Naive thymus-derived CD8-positive, alpha-beta T cell (primary cell): ENCODE measurements around the gene NEUROG2. TPM values are rescaled to one million over a fixed set of nuclear protein-coding genes. Genes with fewer than 3 reads are reported as not detected.

ENCODE experiments used
- polyA plus RNA-seq, 3 donors: library from polyadenylated mRNA; unstranded; fragments of 300-500 nt; fragmentation: Illumina TruSeq; gene quantifications; one replicate each; pipeline ENCODE4 v1.2.3, GENCODE V29; 2021
- total RNA-seq, 8 experiments: library from RNA in 2 of 8; stranded (reverse) in 2 of 8; gene quantifications; one replicate each; pipeline ENCODE4 v1.2.3 and lab custom pipeline; 2021 to 2026

Gene NEUROG2
- total and polyA plus RNA-seq, 5 experiments from 2014 or later: not detected

Other genes with a start within 250 kb of the NEUROG2 start
- gene TIFA, start 230.3 kb downstream of the NEUROG2 start, total RNA-seq: 10 to 100 TPM; 11.4 to 12.6 TPM
- gene TIFA, start 230.3 kb downstream of the NEUROG2 start, polyA plus RNA-seq: 10 to 100 TPM in 2 of 3 donors, 1 to 10 TPM in 1; 9.7 to 15.8 (median 13.7) TPM
- 10 to 100 TPM; 11.3 to 12.6 TPM for gene ALPK1, start 218.8 kb downstream of the NEUROG2 start, total RNA-seq
- 1 to 10 TPM; 2.3 to 4.9 (median 3.8) TPM for gene ALPK1, start 218.8 kb downstream of the NEUROG2 start, polyA plus RNA-seq
- 10 to 100 TPM; 16.9 to 19.2 TPM for gene ZGRF1, start 120.7 kb upstream of the NEUROG2 start, total RNA-seq
- gene ZGRF1, start 120.7 kb upstream of the NEUROG2 start, polyA plus RNA-seq: 1 to 10 TPM; 1.1 to 2.3 (median 1.5) TPM
- gene LARP7, start 121.0 kb upstream of the NEUROG2 start, total RNA-seq: 10 to 100 TPM; 59.8 to 61.1 TPM
- gene LARP7, start 121.0 kb upstream of the NEUROG2 start, polyA plus RNA-seq: 10 to 100 TPM; 24.8 to 40.7 (median 36.3) TPM